Mucosa of descending colon (tissue), 3 donors: ENCODE measurements around the gene WIPF2. TPM values are rescaled to one million over a fixed set of nuclear protein-coding genes. Genes with fewer than 3 reads are reported as not detected.

Source experiments
- ATAC-seq: fragments of 200-7000 bp; cut with Tn5 transposase; one replicate; pipeline ENCODE4 v1.9.1; 2020; ENCODE audit warnings: mild to moderate bottlenecking, moderate library complexity
- DNase-seq, 3 donors: peaks; one replicate each; pipeline ENCODE4 v3.0.0-alpha.2; 2020
- H3K36me3 ChIP-seq: fragments of 200-600 bp; one replicate; pipeline ENCODE4 v1.8.0; 2021; ENCODE audit warnings: low read depth, mild to moderate bottlenecking
- H3K4me1 ChIP-seq: fragments of 200-600 bp; one replicate; pipeline ENCODE4 v1.8.0; 2021; ENCODE audit warnings: low read depth, mild to moderate bottlenecking
- H3K4me3 ChIP-seq: fragments of 200-600 bp; one replicate; pipeline ENCODE4 v1.8.0; 2021; ENCODE audit warnings: mild to moderate bottlenecking
- H3K9me3 ChIP-seq: fragments of 200-600 bp; one replicate; pipeline ENCODE4 v1.8.0; 2021; ENCODE audit warnings: mild to moderate bottlenecking
- CTCF ChIP-seq: fragments of 200-600 bp; IDR thresholded peaks from one replicate; pipeline ENCODE4 v1.8.0; 2022; ENCODE audit warnings: antibody characterized with exemption, mild to moderate bottlenecking
- intact Hi-C, 2 donors: fragments of 100-400 bp; cut with DNase I in 1 of 2; cut with micrococcal nuclease in 1 of 2; formaldehyde crosslinking; loops; one replicate each; pipeline versions ENCODE4 v1.11.0 to v1.11.1; 2022; cut with DNase I, micrococcal nuclease
- total RNA-seq, 3 donors: library from RNA; stranded (reverse); fragmentation: NEBNext Ultra II Directional in 2 of 3; extraction: Animal tissue kit (Norgen Biotek cat#: 25700) in 2 of 3; gene quantifications; one replicate each; pipeline versions ENCODE4 v1.2.1 to v1.2.4, GENCODE V29; 2021 to 2023
- donor health status: DM: no; HTN: no; CAD: no; lungs with moderate emphysema.
- donor health status: DM: no; HTN: no; CAD: no.
- donor health status: DM: no; HTN: yes; CAD: no.

Gene WIPF2
- total RNA-seq, 3 donors from 2014 or later, result 41.4 to 56.2 (median 42.8) TPM

GRCh38 chr17:40247926-40248495 is 28.9 kb downstream of the WIPF2 start:
- H3K9me3 ChIP-seq, result no peaks in the 10 kb centered on the region
- no peak overlapping the region for H3K4me3 ChIP-seq
- H3K36me3 ChIP-seq, result no peaks in the 10 kb centered on the region
- ATAC-seq (no peak), DNase-seq (no peak)
- intact Hi-C loops, result no loop called here
- peaks cover 4% of the 10 kb centered on the region for H3K4me1 ChIP-seq
- no peak for TF ChIP-seq CTCF

- H3K4me1 ChIP-seq, result peaks cover 7% of the 10 kb centered on the region
These were observed 29.4 kb downstream of the WIPF2 start for GRCh38 chr17:40248507-40248906.

DNA sequence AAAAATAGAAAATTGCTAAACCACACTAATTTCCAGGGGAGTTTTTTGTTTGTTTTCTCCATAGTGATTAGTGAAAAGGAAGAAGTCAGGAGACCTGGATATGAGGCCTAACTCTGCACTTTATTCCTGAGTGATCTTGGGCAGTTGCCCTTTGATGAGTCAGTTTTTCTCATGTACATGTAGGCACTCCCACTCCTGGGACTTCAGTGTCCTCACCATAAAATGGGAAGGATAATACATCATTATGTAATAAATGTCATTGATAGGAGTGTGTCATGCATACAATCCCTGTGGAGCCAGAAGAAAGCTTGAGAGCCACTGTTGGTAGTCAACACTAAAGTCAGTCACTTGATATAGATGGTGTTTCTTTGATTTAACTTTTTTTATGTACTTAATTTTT is 32.5 kb downstream of the WIPF2 start:
- DNase-seq (peak in 1 of 3 donors; percentile 59), ATAC-seq (peak; percentile 98)
- Histone ChIP-seq H3K9me3 (no peaks in the 10 kb centered on the region), H3K4me3 (no peak overlapping the region), H3K36me3 (no peaks in the 10 kb centered on the region), H3K4me1 (peaks cover 7% of the 10 kb centered on the region)
- no peak for TF ChIP-seq CTCF
- intact Hi-C loops, result no loop called here

More at GRCh38 chr17:40248507-40248906, 29.4 kb downstream of the WIPF2 start:
- ATAC-seq (no peak), DNase-seq (no peak)
- intact Hi-C loops, result no loop called here
- H3K4me3 ChIP-seq, result no peak overlapping the region
- H3K9me3 ChIP-seq, result no peaks in the 10 kb centered on the region
- TF ChIP-seq CTCF, result no peak
- no peaks in the 10 kb centered on the region for H3K36me3 ChIP-seq

DNA sequence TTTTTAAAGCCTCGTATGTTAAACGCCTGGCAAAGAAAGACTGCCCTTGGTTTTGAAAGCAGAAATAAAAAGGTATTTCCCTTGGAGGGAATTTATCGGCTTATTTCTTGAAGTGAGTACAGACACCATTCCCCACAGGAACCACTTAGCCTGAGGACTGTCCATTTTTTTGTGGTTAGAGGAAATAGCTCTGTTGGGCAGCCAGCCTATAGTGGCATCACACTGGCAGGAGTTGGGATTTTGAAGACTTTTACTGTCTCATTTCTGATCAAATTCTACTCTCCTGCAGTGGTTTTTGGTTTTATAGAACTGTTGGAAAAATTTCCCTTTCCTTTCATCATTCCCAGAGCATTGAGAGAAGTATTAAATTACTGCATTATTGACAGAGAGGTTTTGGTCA is 34.5 kb downstream of the WIPF2 start:
- Histone ChIP-seq H3K4me1 (peaks cover 7% of the 10 kb centered on the region), H3K9me3 (no peaks in the 10 kb centered on the region)
- intact Hi-C loops, result no loop called here

DNA sequence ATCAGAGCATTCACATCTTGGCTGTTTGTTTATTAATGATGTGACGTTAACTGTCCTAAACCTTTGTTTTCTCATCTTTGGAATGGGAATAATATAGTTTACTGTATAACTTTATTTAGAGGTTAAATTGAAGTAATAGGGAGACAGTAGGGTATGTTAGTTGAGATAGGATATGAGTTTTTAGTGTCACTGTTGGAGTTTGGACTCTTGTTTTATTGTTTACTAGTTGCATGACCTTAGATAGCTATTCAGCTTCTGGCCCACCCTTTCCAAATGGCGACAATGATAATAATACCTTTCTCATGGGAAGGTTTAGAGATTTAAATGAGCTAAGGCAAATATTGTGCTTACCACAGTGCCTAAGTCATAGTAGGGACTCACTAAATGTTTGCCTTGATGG is 40.4 kb downstream of the WIPF2 start:
- no peak for DNase-seq
- H3K9me3 ChIP-seq, result no peaks in the 10 kb centered on the region
- H3K4me1 ChIP-seq, result peaks cover 5% of the 10 kb centered on the region
- intact Hi-C loops, result no loop called here
- ATAC-seq, result peak; percentile 72
- H3K4me3 ChIP-seq, result no peak overlapping the region
- H3K36me3 ChIP-seq, result no peaks in the 10 kb centered on the region
- no peak for TF ChIP-seq CTCF

More for the DNA sequence above, 34.5 kb downstream of the WIPF2 start:
- no peak for DNase-seq
- no peak overlapping the region for H3K4me3 ChIP-seq
- TF ChIP-seq CTCF, result no peak
- no peaks in the 10 kb centered on the region for H3K36me3 ChIP-seq
- no peak for ATAC-seq

GRCh38 chr17:40260528-40260927 is 41.4 kb downstream of the WIPF2 start:
- Histone ChIP-seq H3K36me3 (no peaks in the 10 kb centered on the region), H3K4me1 (peaks cover 5% of the 10 kb centered on the region), H3K4me3 (no peak overlapping the region), H3K9me3 (no peaks in the 10 kb centered on the region)
- DNase-seq (no peak), ATAC-seq (no peak)
- intact Hi-C loops, result no loop called here
- no peak for TF ChIP-seq CTCF
